CD4-positive, alpha-beta T cell treated with Interleukin-15 for 1 hour (primary cell): ENCODE results near the gene TMEM63A.
A peak's percentile ranks its signal among the peaks of the same experiment; 100 is the strongest.
"Not testable (repeated sequence)": the region's sequence is repeated elsewhere in the genome, so short reads cannot be mapped to it uniquely, and the experiment has no call there.

Source experiments
- DNase-seq: peaks from one replicate; pipeline ENCODE4 v3.0.0-alpha.2; 2020

TMEM63A gene

GRCh38 chr1:225881959-225882693 lies at the start of gene TMEM63A:
Gene TMEM63A, minus strand, starts transcription at chr1:225882380. Its CDS starts 4,800 bp downstream, at chr1:225877580.
- peak; percentile 90 for DNase-seq

GRCh38 chr1:225931270-225932136 lies 49.3 kb upstream of the TMEM63A start:
- DNase-seq = no peak

GRCh38 chr1:225930566-225930965 lies 48.4 kb upstream of the TMEM63A start:
- no peak for DNase-seq

- DNase-seq = not testable (repeated sequence)
Measured at GRCh38 chr1:225929462-225929861, 47.3 kb upstream of the TMEM63A start.

GRCh38 chr1:225928186-225929175 lies 46.3 kb upstream of the TMEM63A start:
- no peak for DNase-seq

GRCh38 chr1:225926551-225927113 lies 44.5 kb upstream of the TMEM63A start:
- no peak for DNase-seq

- peak; percentile 95 for DNase-seq
Measured at GRCh38 chr1:225923692-225924555, 41.7 kb upstream of the TMEM63A start, which contains the start of gene PYCR2. Gene PYCR2, minus strand, starts transcription at chr1:225924250. Its CDS starts 140 bp downstream, at chr1:225924110.

- no peak for DNase-seq
Measured at GRCh38 chr1:225923381-225923691, 41.2 kb upstream of the TMEM63A start.

- DNase-seq = no peak
Measured at GRCh38 chr1:225921734-225922709, 39.8 kb upstream of the TMEM63A start.

- no peak for DNase-seq
Measured at GRCh38 chr1:225919906-225920305, 37.7 kb upstream of the TMEM63A start.

GRCh38 chr1:225918280-225918679 lies 36.1 kb upstream of the TMEM63A start:
- no peak for DNase-seq

GRCh38 chr1:225917536-225917935 lies 35.4 kb upstream of the TMEM63A start:
- no peak for DNase-seq

GRCh38 chr1:225917101-225917500 lies 34.9 kb upstream of the TMEM63A start:
- DNase-seq = no peak

GRCh38 chr1:225915538-225915991 lies 33.4 kb upstream of the TMEM63A start:
- no peak for DNase-seq

- no peak for DNase-seq
Measured at GRCh38 chr1:225914947-225915346, 32.8 kb upstream of the TMEM63A start.

GRCh38 chr1:225914391-225914790 lies 32.2 kb upstream of the TMEM63A start:
- DNase-seq = no peak

- DNase-seq = peak; percentile 71
Measured at GRCh38 chr1:225911191-225912130, 29.3 kb upstream of the TMEM63A start.

- DNase-seq = no peak
Measured at GRCh38 chr1:225909477-225909876, 27.3 kb upstream of the TMEM63A start.

GRCh38 chr1:225908773-225909172 lies 26.6 kb upstream of the TMEM63A start:
- DNase-seq = no peak
